Lower leg skin (tissue), 4 donors: ENCODE measurements around the gene FYTTD1. TPM values are rescaled to one million over a fixed set of nuclear protein-coding genes. Genes with fewer than 3 reads are reported as not detected.

ENCODE experiments used
- DNase-seq, 2 donors: peaks; one replicate each; pipeline ENCODE4 v3.0.0-alpha.2; 2019; ENCODE audit warnings: low spot score in 2 of 2
- H3K4me3 ChIP-seq: fragments of 200-600 bp; sonication (generic); 2 replicates; pipeline ENCODE4 v1.5.1; 2017; ENCODE audit warnings: mild to moderate bottlenecking, low read depth; ENCODE audit not compliant: poor library complexity, severe bottlenecking
- POLR2A ChIP-seq, 2 donors: fragments of 450-650 bp; IDR thresholded peaks; one replicate each; pipeline ENCODE4 v1.6.1; 2016 to 2017; ENCODE audit warnings: antibody characterized with exemption in 2 of 2, mild to moderate bottlenecking in 1 of 2, moderate library complexity in 1 of 2
- WGBS, 2 donors: methylation state at CpG; one replicate each; pipeline ENCODE4 v1.1.5; 2018; 5-methylcytosine and 5-hydroxymethylcytosine counted together
- intact Hi-C: fragments of 100-400 bp; cut with DNase I; formaldehyde crosslinking; loops from one replicate; pipeline ENCODE4 v1.15.0; 2023; ENCODE audit warnings: low total_unique reads
- total RNA-seq, 4 donors: library from RNA; depleted of rRNA; stranded (reverse); fragments of >200 nt; gene quantifications; one replicate each; pipeline ENCODE4 v1.1.0, GENCODE V29; 2016
- TF ChIP-seq, protein P1 (sequence below), 3 donors: fragments of 450-650 bp; IDR thresholded peaks; one replicate each; pipeline ENCODE4 v1.5.1; 2016; ENCODE audit warnings: antibody characterized with exemption in 3 of 3, mild to moderate bottlenecking in 3 of 3, moderate library complexity in 2 of 3

Gene FYTTD1
- total RNA-seq, 4 donors from 2014 or later = 44.6 to 65.1 (median 54.3) TPM

DNA sequence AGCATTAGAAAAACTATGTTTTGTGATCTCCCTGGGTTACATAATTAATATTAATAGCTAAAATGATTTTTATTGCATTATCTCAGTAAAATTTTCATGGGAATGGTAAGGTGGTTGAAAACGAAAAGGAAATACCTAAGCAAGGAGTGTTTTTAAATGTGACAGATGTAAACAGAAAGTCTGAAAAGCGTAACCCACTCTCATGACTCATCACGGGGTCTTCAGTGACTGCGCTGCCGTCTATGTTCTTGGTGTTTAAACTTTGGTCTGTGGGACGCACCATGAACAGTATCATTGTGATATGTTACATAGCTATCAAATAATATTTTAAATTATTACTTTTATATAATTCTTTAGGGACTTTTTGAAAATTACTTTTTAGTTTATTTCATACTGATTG, 61.2 kb downstream of the FYTTD1 start:
- intact Hi-C loops = no loop called here
- no peak for DNase-seq
- no peak for TF ChIP-seq POLR2A (IDR thresholded peaks at IDR 0.05)
- TF ChIP-seq, protein P1, sequence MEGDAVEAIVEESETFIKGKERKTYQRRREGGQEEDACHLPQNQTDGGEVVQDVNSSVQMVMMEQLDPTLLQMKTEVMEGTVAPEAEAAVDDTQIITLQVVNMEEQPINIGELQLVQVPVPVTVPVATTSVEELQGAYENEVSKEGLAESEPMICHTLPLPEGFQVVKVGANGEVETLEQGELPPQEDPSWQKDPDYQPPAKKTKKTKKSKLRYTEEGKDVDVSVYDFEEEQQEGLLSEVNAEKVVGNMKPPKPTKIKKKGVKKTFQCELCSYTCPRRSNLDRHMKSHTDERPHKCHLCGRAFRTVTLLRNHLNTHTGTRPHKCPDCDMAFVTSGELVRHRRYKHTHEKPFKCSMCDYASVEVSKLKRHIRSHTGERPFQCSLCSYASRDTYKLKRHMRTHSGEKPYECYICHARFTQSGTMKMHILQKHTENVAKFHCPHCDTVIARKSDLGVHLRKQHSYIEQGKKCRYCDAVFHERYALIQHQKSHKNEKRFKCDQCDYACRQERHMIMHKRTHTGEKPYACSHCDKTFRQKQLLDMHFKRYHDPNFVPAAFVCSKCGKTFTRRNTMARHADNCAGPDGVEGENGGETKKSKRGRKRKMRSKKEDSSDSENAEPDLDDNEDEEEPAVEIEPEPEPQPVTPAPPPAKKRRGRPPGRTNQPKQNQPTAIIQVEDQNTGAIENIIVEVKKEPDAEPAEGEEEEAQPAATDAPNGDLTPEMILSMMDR (IDR thresholded peaks at IDR 0.05) = no peak
- 87% methylated on average over 6 of the region's 6 CpGs for WGBS, 2 donors
- H3K4me3 ChIP-seq = no peak overlapping the region

DNA sequence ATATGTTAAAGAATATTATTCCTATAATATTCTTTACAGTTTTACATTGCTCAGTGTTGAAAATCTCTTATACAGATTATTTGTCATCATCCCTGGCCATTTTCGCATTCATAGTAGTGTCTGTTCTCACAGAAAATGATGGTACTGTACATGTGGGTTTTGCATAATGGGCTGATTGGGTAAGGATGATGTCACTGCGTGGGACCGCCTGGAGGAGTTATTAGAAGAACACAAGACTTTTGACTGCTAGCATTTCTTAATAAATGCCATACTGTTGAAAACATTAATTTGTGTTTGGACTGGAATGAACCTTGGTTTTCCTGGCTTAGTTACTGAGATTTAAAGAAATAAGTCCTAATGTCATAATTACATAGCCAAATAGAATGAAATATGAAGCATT, 61.7 kb downstream of the FYTTD1 start:
- DNase-seq = peak; percentile 71 to 89
- no peak for TF ChIP-seq POLR2A (IDR thresholded peaks at IDR 0.05)
- TF ChIP-seq, protein P1 (IDR thresholded peaks at IDR 0.05) = no peak
- intact Hi-C loops = no loop called here
- H3K4me3 ChIP-seq = no peak overlapping the region
- 53 to 59% methylated on average over 3 of the region's 3 CpGs for WGBS, 2 donors

DNA sequence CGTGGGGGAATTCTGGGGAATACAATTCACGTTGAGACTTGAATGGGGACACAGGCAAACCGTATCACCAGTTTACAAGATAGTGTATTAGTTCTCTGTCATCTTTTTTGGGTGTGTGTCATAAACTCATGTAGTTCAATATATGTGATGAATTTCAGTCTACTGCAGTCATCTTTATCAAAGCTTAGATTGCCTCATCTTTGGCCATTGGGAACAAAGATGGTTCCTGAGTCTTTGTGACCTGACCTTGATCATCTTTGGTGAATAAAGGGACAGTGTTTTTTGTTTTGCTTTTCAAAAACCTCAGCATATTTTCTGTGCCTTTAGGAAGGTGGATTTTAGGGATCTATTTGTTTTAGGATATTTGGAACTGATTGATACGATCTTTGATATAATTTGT, 64.7 kb downstream of the FYTTD1 start:
- no peak overlapping the region for H3K4me3 ChIP-seq
- intact Hi-C loops = no loop called here
- no peak for DNase-seq
- WGBS, 2 donors = 89 to 91% methylated on average over 4 of the region's 4 CpGs
- TF ChIP-seq, protein P1 (IDR thresholded peaks at IDR 0.05) = no peak
- TF ChIP-seq POLR2A (IDR thresholded peaks at IDR 0.05) = no peak

- WGBS, 2 donors = 80 to 90% methylated on average over 8 of the region's 8 CpGs
- intact Hi-C loops = no loop called here
- TF ChIP-seq, protein P1 (IDR thresholded peaks at IDR 0.05) = no peak
- TF ChIP-seq POLR2A (IDR thresholded peaks at IDR 0.05) = no peak
- no peak for DNase-seq
- H3K4me3 ChIP-seq = no peak overlapping the region
Measured at GRCh38 chr3:197820550-197821335, 71.1 kb downstream of the FYTTD1 start.

- WGBS, 2 donors = 94 to 97% methylated on average over 3 of the region's 3 CpGs
- no peak for TF ChIP-seq POLR2A (IDR thresholded peaks at IDR 0.05)
- TF ChIP-seq, protein P1 (IDR thresholded peaks at IDR 0.05) = no peak
- intact Hi-C loops = no loop called here
- H3K4me3 ChIP-seq = no peak overlapping the region
- DNase-seq = no peak
Measured at GRCh38 chr3:197829397-197830045, 79.8 kb downstream of the FYTTD1 start.
